Transverse colon (tissue), 4 donors: ENCODE measurements around the gene SLC39A11. TPM values are rescaled to one million over a fixed set of nuclear protein-coding genes. Genes with fewer than 3 reads are reported as not detected.

Source experiments
- DNase-seq: peaks from one replicate; pipeline ENCODE4 v3.0.0-alpha.2; 2019
- H3K27ac ChIP-seq, 4 donors: fragments of 200-600 bp; sonication (generic); 2 replicates each; pipeline ENCODE4 v1.5.1; 2016 to 2018; ENCODE audit warnings: inconsistent platforms in 4 of 4
- H3K27me3 ChIP-seq: fragments of 200-600 bp; sonication (generic); 2 replicates; pipeline ENCODE4 v1.5.1; 2017; ENCODE audit warnings: inconsistent platforms
- H3K36me3 ChIP-seq, 4 donors: fragments of 200-600 bp; sonication (generic); 2 replicates each; pipeline ENCODE4 v1.5.1; 2017 to 2019; ENCODE audit warnings: inconsistent platforms in 4 of 4
- H3K4me1 ChIP-seq, 4 donors: fragments of 200-600 bp; sonication (generic); 2 replicates each; pipeline ENCODE4 v1.5.1; 2017 to 2020; ENCODE audit warnings: inconsistent platforms in 4 of 4
- H3K4me3 ChIP-seq, 4 donors: fragments of 200-600 bp; sonication (generic); 1 replicate in 1 of 4; 2 replicates in 3 of 4; pipeline versions ENCODE4 v1.5.1 to v1.6.1; 2017 to 2019; ENCODE audit warnings: inconsistent platforms in 4 of 4
- H3K9me3 ChIP-seq, 2 donors: fragments of 200-600 bp; sonication (generic); 2 replicates each; pipeline ENCODE4 v1.5.1; 2017 to 2019; ENCODE audit warnings: inconsistent platforms in 2 of 2
- CTCF ChIP-seq, 5 experiments: fragments of 200-600 bp in 3 of 5; fragments of 450-650 bp in 2 of 5; sonication (generic) in 3 of 5; IDR thresholded peaks; 1 replicate in 2 of 5; 2 replicates in 3 of 5; pipeline ENCODE4 v1.5.1; 2016 to 2017; ENCODE audit warnings: antibody characterized with exemption in 5 of 5, inconsistent platforms in 3 of 5, mild to moderate bottlenecking in 2 of 5, moderate library complexity in 1 of 5
- EP300 ChIP-seq: sonication (generic); formaldehyde crosslinking; IDR thresholded peaks from one replicate; pipeline ENCODE4 v1.6.1; 2017; ENCODE audit warnings: antibody characterized with exemption, low read depth
- POLR2A ChIP-seq: fragments of 450-650 bp; IDR thresholded peaks from one replicate; pipeline ENCODE4 v1.6.1; 2016; ENCODE audit warnings: antibody characterized with exemption, mild to moderate bottlenecking, moderate library complexity
- POLR2AphosphoS5 ChIP-seq, 3 donors: sonication (generic); formaldehyde crosslinking; IDR thresholded peaks; one replicate each; pipeline ENCODE4 v1.6.1; 2016; ENCODE audit warnings: antibody characterized with exemption in 3 of 3
- WGBS, 2 donors: methylation state at CpG; one replicate each; pipeline ENCODE4 v1.1.5; 2018; ENCODE audit warnings: low coverage in 1 of 2; 5-methylcytosine and 5-hydroxymethylcytosine counted together
- in situ Hi-C, 4 donors: fragments of 200-750 bp; cut with MboI; loops; one replicate each; pipeline versions ENCODE4 v1.15.0 to v1.15.1; 2017; ENCODE audit warnings: low sequenced_read_pairs in 3 of 4, low pct_ligation_motif_present in 1 of 4, low pct_unique_long_range_greater_than_20kb in 1 of 4
- intact Hi-C: fragments of 100-400 bp; cut with DNase I; formaldehyde crosslinking; loops from one replicate; pipeline ENCODE4 v1.15.1; 2023; ENCODE audit warnings: low total_unique reads
- total RNA-seq, 4 donors: library from RNA; depleted of rRNA; stranded (reverse); fragments of >200 nt; gene quantifications; one replicate each; pipeline ENCODE4 v1.1.0, GENCODE V29; 2016

Gene SLC39A11
- total RNA-seq, 4 donors from 2014 or later = 20.7 to 49.7 (median 33.3) TPM

- no peaks in the 10 kb centered on the region for H3K4me1 ChIP-seq
- no peaks in the 10 kb centered on the region for H3K36me3 ChIP-seq
- H3K27ac ChIP-seq = no peak overlapping the region
- H3K4me3 ChIP-seq = no peak overlapping the region
- in situ Hi-C loops (no loop called here), intact Hi-C loops (no loop called here)
- H3K27me3 ChIP-seq = no peaks in the 10 kb centered on the region
- DNase-seq = no peak
- TF ChIP-seq POLR2AphosphoS5 (IDR thresholded peaks at IDR 0.05) (no peak), POLR2A (no peak), CTCF (IDR thresholded peaks at IDR 0.05) (no peak), EP300 (no peak)
- no peaks in the 10 kb centered on the region for H3K9me3 ChIP-seq
- WGBS, 2 donors = 78% methylated on average over 2 of the region's 2 CpGs; no CpG with 5 or more reads in 1 of the 2 donors
Observed at GRCh38 chr17:72890711-72891110, 201.8 kb downstream of the SLC39A11 start.

DNA sequence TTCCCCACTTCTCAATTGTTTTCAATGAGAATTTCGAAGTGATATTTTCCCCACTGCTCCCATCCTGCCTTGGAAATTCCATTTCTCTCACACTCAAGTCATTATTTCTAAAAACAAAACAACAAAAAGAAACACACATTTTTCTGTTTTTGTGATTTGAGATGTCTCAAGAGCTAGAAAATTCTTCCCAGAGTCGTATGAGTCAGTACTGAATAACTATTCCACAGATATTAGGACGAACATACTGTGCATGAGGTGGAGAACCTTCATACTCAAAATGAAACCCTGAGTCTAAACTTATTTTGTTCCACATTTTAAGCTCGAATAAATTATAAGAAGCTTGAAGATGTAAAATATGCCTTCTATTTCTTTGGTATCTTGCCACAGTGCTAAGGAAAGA is 204.6 kb downstream of the SLC39A11 start:
- Histone ChIP-seq H3K4me3 (no peak overlapping the region), H3K27me3 (no peaks in the 10 kb centered on the region), H3K36me3 (no peaks in the 10 kb centered on the region), H3K9me3 (no peaks in the 10 kb centered on the region), H3K27ac (no peak overlapping the region), H3K4me1 (no peaks in the 10 kb centered on the region)
- WGBS, 2 donors = 67 to 83% methylated on average over 4 of the region's 4 CpGs
- intact Hi-C loops (no loop called here), in situ Hi-C loops (no loop called here)
- TF ChIP-seq POLR2A (no peak), CTCF (IDR thresholded peaks at IDR 0.05) (no peak), POLR2AphosphoS5 (IDR thresholded peaks at IDR 0.05) (no peak), EP300 (no peak)
- no peak for DNase-seq

GRCh38 chr17:72887322-72887721 is 205.2 kb downstream of the SLC39A11 start:
- Histone ChIP-seq H3K36me3 (no peaks in the 10 kb centered on the region), H3K4me3 (no peak overlapping the region), H3K27me3 (no peaks in the 10 kb centered on the region), H3K9me3 (no peaks in the 10 kb centered on the region), H3K4me1 (no peaks in the 10 kb centered on the region), H3K27ac (no peak overlapping the region)
- intact Hi-C loops = no loop called here
- in situ Hi-C loops = no loop called here
- TF ChIP-seq POLR2AphosphoS5 (IDR thresholded peaks at IDR 0.05) (no peak), CTCF (IDR thresholded peaks at IDR 0.05) (no peak), POLR2A (no peak), EP300 (no peak)
- no peak for DNase-seq
- WGBS, 2 donors = 75 to 77% methylated on average over 5 to 8 of the region's 8 CpGs

DNA sequence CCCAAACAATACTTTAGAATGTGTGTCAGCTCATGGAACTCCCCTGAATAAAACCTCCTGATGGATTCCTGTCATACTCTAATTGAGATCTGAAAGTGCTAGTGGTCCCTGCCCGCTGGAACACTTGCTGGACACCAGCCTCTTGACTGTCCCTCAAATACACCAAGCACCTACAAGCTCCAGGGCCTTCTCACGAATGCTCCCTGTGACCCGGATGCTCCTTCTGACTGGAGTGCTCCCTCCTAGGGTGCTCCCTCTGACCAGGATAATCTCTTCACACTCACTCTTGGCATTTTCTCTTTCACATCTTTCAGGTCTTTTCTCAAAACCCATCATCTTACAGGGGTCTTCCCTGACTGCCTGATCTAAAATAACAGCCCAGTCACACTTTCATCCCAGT is 205.9 kb downstream of the SLC39A11 start:
- intact Hi-C loops (no loop called here), in situ Hi-C loops (no loop called here)
- DNase-seq = no peak
- no peak overlapping the region for H3K4me3 ChIP-seq
- H3K4me1 ChIP-seq = no peaks in the 10 kb centered on the region
- H3K27me3 ChIP-seq = no peaks in the 10 kb centered on the region
- no peaks in the 10 kb centered on the region for H3K9me3 ChIP-seq
- TF ChIP-seq CTCF (IDR thresholded peaks at IDR 0.05) = no peak
- TF ChIP-seq POLR2AphosphoS5 (IDR thresholded peaks at IDR 0.05) = no peak
- no peak for TF ChIP-seq POLR2A
- no peak for TF ChIP-seq EP300
- H3K36me3 ChIP-seq = no peaks in the 10 kb centered on the region
- WGBS, 2 donors = 88 to 96% methylated on average over 2 to 3 of the region's 3 CpGs
- H3K27ac ChIP-seq = no peak overlapping the region
